ENCODE measurements around the gene CPT1A.

Gene CPT1A

DNA sequence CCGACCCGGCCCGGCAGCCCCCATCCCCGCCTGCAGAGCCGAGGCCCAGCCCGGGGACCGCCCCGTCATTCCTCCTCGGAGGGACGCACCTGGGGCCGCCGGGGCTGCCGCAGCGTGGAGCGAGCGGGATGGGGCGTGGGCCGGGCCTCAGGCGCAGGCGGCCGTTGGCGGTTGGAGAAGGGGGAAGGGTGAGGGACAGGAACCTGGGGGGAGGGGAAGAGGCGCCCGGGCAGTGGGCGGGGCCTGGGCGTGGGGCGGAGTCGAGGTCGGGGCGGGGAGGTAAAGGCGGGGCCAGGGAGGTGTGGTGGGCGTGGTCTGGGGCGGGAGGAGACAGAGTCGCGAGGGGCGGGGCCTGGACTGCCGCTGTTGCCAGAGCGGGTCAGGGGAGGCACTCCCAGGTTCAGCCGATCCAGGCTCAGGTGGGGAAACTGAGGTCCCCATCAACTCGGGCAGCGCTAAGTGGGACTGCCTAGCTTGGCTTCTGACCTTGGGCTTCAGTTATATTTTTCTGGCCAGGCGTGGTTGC is 90.3 kb downstream of the CPT1A start, which contains the start of gene TESMIN:
Gene TESMIN, minus strand, starts transcription at position 190 of the 526 bp plus-strand sequence. CDS start 860 bp downstream, outside the sequence.
- peak; percentile 98 for DNase-seq
- H3K4me3 Mint-ChIP-seq = peak within 1 kb of the TSS; percentile 71
- H3K36me3 Mint-ChIP-seq (ENCODE audit: low read depth) = peaks cover 5% of the 10 kb centered on the region
- peaks cover 38% of the 10 kb centered on the region for H3K27me3 Mint-ChIP-seq (ENCODE audit: low read depth, poor library complexity)
- TF ChIP-seq, protein P1, sequence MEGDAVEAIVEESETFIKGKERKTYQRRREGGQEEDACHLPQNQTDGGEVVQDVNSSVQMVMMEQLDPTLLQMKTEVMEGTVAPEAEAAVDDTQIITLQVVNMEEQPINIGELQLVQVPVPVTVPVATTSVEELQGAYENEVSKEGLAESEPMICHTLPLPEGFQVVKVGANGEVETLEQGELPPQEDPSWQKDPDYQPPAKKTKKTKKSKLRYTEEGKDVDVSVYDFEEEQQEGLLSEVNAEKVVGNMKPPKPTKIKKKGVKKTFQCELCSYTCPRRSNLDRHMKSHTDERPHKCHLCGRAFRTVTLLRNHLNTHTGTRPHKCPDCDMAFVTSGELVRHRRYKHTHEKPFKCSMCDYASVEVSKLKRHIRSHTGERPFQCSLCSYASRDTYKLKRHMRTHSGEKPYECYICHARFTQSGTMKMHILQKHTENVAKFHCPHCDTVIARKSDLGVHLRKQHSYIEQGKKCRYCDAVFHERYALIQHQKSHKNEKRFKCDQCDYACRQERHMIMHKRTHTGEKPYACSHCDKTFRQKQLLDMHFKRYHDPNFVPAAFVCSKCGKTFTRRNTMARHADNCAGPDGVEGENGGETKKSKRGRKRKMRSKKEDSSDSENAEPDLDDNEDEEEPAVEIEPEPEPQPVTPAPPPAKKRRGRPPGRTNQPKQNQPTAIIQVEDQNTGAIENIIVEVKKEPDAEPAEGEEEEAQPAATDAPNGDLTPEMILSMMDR (IDR thresholded peaks at IDR 0.05) = no peak
- peaks cover 20% of the 10 kb centered on the region for H3K4me1 Mint-ChIP-seq
- no peaks in the 10 kb centered on the region for H3K9me3 Mint-ChIP-seq
- H3K27ac Mint-ChIP-seq = no peak within 1 kb of the TSS

DNA sequence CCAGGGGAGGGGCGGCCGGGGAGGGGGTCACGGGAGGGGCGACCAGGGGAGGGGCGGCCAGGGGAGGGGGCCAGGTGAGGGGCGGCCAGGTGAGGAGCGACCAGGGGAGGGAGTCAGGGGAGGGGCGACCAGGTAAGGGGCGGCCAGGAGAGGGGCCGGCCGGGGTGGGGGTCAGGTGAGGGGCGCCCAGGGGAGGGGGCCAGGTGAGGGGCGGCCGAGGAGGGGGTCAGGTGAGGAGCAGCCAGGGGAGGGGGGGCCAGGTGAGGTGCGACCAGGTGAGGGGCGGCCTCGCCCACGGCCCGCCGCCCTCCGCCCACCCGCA is 90.8 kb downstream of the CPT1A start:
- Mint-ChIP-seq H3K4me1 (peaks cover 19% of the 10 kb centered on the region), H3K4me3 (no peak overlapping the region), H3K27me3 (ENCODE audit: low read depth, poor library complexity) (peaks cover 39% of the 10 kb centered on the region), H3K9me3 (no peaks in the 10 kb centered on the region), H3K36me3 (ENCODE audit: low read depth) (peaks cover 5% of the 10 kb centered on the region), H3K27ac (no peak overlapping the region)
- TF ChIP-seq, protein P1 (IDR thresholded peaks at IDR 0.05) = no peak
- no peak for DNase-seq

DNA sequence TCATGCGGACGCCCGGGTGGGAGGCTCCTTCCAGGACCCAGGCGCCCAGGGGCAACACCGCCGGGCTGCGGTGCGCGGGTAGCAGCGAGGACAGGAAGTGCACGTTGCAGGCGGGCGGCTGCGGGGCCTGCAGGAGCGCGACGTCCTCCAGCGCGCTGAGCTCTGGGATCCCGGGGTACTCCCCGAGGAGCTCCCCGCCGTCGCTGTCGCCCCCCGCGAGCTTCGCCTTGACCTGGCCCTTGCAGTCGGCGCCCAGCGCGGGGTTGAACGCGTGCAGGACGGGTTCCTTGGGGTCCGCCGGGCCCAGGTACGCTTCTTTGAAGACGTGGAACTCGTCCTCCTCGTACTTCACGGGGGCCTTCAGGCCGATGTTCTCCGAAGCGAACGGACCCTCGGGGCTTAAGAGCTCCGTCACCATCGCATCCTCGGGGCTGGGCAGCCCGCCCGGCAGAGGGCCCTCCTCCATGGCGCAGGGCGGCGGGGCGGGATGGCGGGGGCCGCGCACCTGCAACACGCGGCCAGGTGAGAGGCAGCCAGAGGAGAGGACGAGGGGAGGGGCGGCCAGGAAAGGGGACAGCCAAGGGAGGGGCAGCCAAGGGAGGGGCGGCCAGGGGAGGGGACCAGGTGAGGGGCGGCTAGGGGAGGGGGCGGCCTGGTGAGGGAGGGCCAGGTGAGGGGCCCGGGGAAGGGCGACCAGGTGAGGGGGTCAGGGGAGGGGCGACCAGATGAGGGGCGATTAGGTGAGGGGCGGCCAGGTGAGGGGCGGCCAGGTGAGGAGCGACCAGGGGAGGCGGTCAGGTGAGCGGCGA is 91.3 kb downstream of the CPT1A start:
- TF ChIP-seq, protein P1 (IDR thresholded peaks at IDR 0.05) = no peak
- Mint-ChIP-seq H3K27ac (no peak overlapping the region), H3K9me3 (no peaks in the 10 kb centered on the region), H3K36me3 (ENCODE audit: low read depth) (peaks cover 5% of the 10 kb centered on the region), H3K4me1 (peaks cover 19% of the 10 kb centered on the region), H3K27me3 (ENCODE audit: low read depth, poor library complexity) (peaks cover 41% of the 10 kb centered on the region), H3K4me3 (peak overlapping the region; percentile 73)
- DNase-seq = peak; percentile 38

DNA sequence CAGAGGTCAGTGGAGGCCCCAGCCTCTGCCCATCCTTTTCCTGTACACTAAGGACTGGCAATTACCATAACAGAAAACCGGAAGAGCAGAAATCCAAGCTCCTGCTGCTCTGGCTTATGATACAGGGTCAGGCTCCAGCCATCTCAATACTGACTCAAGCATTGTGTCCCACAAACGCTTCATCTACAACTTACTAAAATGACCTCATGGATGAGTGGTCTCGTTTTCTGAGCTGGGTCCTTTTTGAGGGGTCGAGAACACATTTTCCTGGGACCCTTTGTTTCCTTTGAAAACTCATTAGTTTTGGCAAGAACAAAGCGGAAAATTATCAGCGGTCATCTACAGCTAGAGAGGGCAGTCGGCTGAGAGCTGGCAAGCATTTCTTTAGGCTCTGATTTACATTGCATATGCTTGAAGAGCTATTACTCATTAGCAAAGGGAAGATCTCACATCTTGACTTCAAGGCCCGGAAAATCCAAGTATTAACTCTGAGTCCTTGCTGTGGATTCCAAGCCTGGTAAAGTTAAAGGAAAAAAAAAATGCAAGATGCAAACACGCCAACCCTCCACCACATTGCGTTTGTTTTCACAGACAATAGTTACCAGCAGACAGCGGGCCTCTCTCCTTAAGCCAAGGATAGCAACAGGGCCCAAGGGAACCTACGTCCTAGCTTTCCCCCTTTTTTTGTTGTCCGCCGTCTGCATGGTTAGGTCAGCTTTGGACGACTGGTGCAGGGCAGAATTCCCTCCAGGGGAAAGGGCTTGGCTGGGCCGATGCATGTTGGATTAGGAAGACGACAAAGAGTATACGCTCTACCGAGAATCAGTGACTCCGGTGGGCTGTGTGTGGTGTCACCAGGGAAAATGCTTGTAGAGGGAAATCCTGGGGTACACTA is 92.2 kb downstream of the CPT1A start:
- Mint-ChIP-seq H3K36me3 (ENCODE audit: low read depth) (peaks cover 5% of the 10 kb centered on the region), H3K27ac (peak overlapping the region; percentile 33), H3K4me1 (peaks cover 14% of the 10 kb centered on the region), H3K9me3 (no peaks in the 10 kb centered on the region), H3K27me3 (ENCODE audit: low read depth, poor library complexity) (peaks cover 41% of the 10 kb centered on the region), H3K4me3 (peak overlapping the region; percentile 73)
- DNase-seq = no peak
- TF ChIP-seq, protein P1 (IDR thresholded peaks at IDR 0.05) = no peak

DNA sequence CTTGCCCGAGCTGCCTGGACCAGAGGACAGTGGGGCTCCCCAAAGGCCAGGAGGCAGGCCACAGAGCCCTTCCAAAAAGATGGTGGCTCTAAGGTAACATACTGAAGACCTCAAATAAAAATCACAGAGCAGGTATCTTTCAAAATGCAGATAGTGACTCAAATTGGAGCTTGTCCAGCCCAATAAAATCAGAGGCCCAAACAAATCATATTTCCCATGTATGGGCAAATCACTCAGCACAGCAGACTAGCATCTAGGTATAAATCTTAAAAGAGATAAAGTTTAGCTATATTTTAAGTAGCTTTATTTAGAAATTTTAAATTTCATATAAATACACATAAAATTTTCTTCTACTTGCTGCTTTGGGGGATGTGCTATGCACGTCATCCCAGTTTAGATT is 93.7 kb downstream of the CPT1A start:
- Mint-ChIP-seq H3K36me3 (ENCODE audit: low read depth) (peaks cover 5% of the 10 kb centered on the region), H3K9me3 (no peaks in the 10 kb centered on the region), H3K27me3 (ENCODE audit: low read depth, poor library complexity) (peaks cover 41% of the 10 kb centered on the region), H3K4me1 (peaks cover 21% of the 10 kb centered on the region), H3K4me3 (no peak overlapping the region), H3K27ac (no peak overlapping the region)
- no peak for DNase-seq
- TF ChIP-seq, protein P1 (IDR thresholded peaks at IDR 0.05) = no peak
